Myocyte (in vitro differentiated cells): ENCODE data around the gene LMF2. TPM values are rescaled to one million over a fixed set of nuclear protein-coding genes. Genes with fewer than 3 reads are reported as not detected.

Experiments
- DNase-seq: peaks from one replicate; pipeline ENCODE4 v3.0.0-alpha.2; 2012; ENCODE audit warnings: low read depth
- total RNA-seq: library from RNA; depleted of rRNA; stranded (reverse); fragments of >200 nt; gene quantifications from 2 replicates; pipeline ENCODE4 v1.2.3, GENCODE V29; 2014

Gene LMF2
- total RNA-seq, 1 donor from 2014 or later, result 41.3 TPM

- no peak for DNase-seq
Measured at GRCh38 chr22:50467341-50467740, 40.2 kb downstream of the LMF2 start.

GRCh38 chr22:50465066-50465930 is 42.2 kb downstream of the LMF2 start:
- no peak for DNase-seq

GRCh38 chr22:50464451-50464850 is 43.1 kb downstream of the LMF2 start:
- no peak for DNase-seq

- no peak for DNase-seq
Measured at GRCh38 chr22:50463188-50463900, 44.2 kb downstream of the LMF2 start.

- DNase-seq, result no peak
Measured at GRCh38 chr22:50461979-50462540, 45.4 kb downstream of the LMF2 start.

GRCh38 chr22:50461536-50461935 is 46.0 kb downstream of the LMF2 start:
- no peak for DNase-seq

GRCh38 chr22:50460938-50461337 is 46.6 kb downstream of the LMF2 start:
- no peak for DNase-seq

- no peak for DNase-seq
Measured at GRCh38 chr22:50459496-50460140, 47.9 kb downstream of the LMF2 start.

GRCh38 chr22:50459016-50459415 is 48.5 kb downstream of the LMF2 start:
- no peak for DNase-seq

GRCh38 chr22:50456466-50457234 is 50.9 kb downstream of the LMF2 start:
- DNase-seq, result no peak

GRCh38 chr22:50456026-50456425 is 51.5 kb downstream of the LMF2 start:
- no peak for DNase-seq

GRCh38 chr22:50455201-50455600 is 52.3 kb downstream of the LMF2 start:
- no peak for DNase-seq

- no peak for DNase-seq
Measured at GRCh38 chr22:50454556-50455075, 52.9 kb downstream of the LMF2 start.

Other genes with a start within 250 kb of the LMF2 start
- gene MAPK12, start 246.0 kb downstream of the LMF2 start, total RNA-seq, result 27.9 and 30.0 TPM in 2 replicates
- gene MAPK11, start 237.3 kb downstream of the LMF2 start, total RNA-seq, result 3.2 and 3.3 TPM in 2 replicates
- 112 and 163 TPM in 2 replicates for gene PLXNB2, start 200.1 kb downstream of the LMF2 start, total RNA-seq
- 4.7 TPM in 2 replicates for gene DENND6B, start 180.7 kb downstream of the LMF2 start, total RNA-seq
- 65.8 and 74.8 TPM in 2 replicates for gene PPP6R2, start 164.4 kb downstream of the LMF2 start, total RNA-seq
- 121 and 127 TPM in 2 replicates for gene SBF1, start 32.7 kb downstream of the LMF2 start, total RNA-seq
- gene ADM2, start 26.2 kb downstream of the LMF2 start, total RNA-seq, result 0.67 and 1.6 TPM in 2 replicates
- gene MIOX, start 20.8 kb downstream of the LMF2 start, total RNA-seq, result not detected in 2 replicates
- gene NCAPH2, start 522 bp upstream of the LMF2 start, total RNA-seq, result 21.6 and 25.3 TPM in 2 replicates
- gene SCO2, start 17.9 kb upstream of the LMF2 start, total RNA-seq, result 0.68 and 1.6 TPM in 2 replicates
- gene TYMP, start 22.3 kb upstream of the LMF2 start, total RNA-seq, result 1.7 and 2.1 TPM in 2 replicates
- not detected in 2 replicates for gene KLHDC7B, start 38.2 kb upstream of the LMF2 start, total RNA-seq
- not detected in 2 replicates for gene SYCE3, start 55.2 kb upstream of the LMF2 start, total RNA-seq
- 3.9 and 11.5 TPM in 2 replicates for gene CPT1B, start 70.7 kb upstream of the LMF2 start, total RNA-seq
- 42.7 and 47.0 TPM in 2 replicates for gene CHKB, start 75.1 kb upstream of the LMF2 start, total RNA-seq
- 0.16 and 0.36 TPM in 2 replicates for gene MAPK8IP2, start 93.1 kb upstream of the LMF2 start, total RNA-seq
- gene ARSA, start 120.5 kb upstream of the LMF2 start, total RNA-seq, result 30.5 and 37.4 TPM in 2 replicates
- 0.32 and 0.47 TPM in 2 replicates for gene SHANK3, start 165.1 kb upstream of the LMF2 start, total RNA-seq
- gene ACR, start 230.5 kb upstream of the LMF2 start, total RNA-seq, result not detected in 2 replicates